Esophagus muscularis mucosa (tissue), 4 donors: ENCODE results near the gene PHC3. TPM values are rescaled to one million over a fixed set of nuclear protein-coding genes. Genes with fewer than 3 reads are reported as not detected.

Experiments
- DNase-seq: peaks from one replicate; pipeline ENCODE4 v3.0.0-alpha.2; 2017; ENCODE audit errors: extremely low spot score
- H3K27ac ChIP-seq, 4 donors: fragments of 200-600 bp; sonication (generic); replicated peaks in 1 of 4; 1 replicate in 3 of 4; 2 replicates in 1 of 4; pipeline ENCODE4 v1.5.1; 2016 to 2019; ENCODE audit warnings: mild to moderate bottlenecking in 1 of 4
- H3K27me3 ChIP-seq, 4 donors: fragments of 200-600 bp; sonication (generic); one replicate each; pipeline versions ENCODE4 v1.5.1 to v1.6.0; 2016 to 2019
- H3K36me3 ChIP-seq, 4 donors: fragments of 200-600 bp; sonication (generic); one replicate each; pipeline ENCODE4 v1.5.1; 2016 to 2019
- H3K4me1 ChIP-seq, 4 donors: fragments of 200-600 bp; sonication (generic); one replicate each; pipeline ENCODE4 v1.5.1; 2016 to 2019
- H3K4me3 ChIP-seq, 4 donors: fragments of 200-600 bp; sonication (generic); 1 replicate in 2 of 4; 2 replicates in 2 of 4; pipeline ENCODE4 v1.5.1; 2016 to 2019; ENCODE audit warnings: mild to moderate bottlenecking in 4 of 4, moderate library complexity in 1 of 4
- H3K9me3 ChIP-seq, 4 donors: fragments of 200-600 bp; sonication (generic); 1 replicate in 3 of 4; 2 replicates in 1 of 4; pipeline ENCODE4 v1.5.1; 2016 to 2019
- EP300 ChIP-seq: sonication (generic); formaldehyde crosslinking; IDR thresholded peaks from one replicate; pipeline ENCODE4 v1.6.1; 2017; ENCODE audit warnings: antibody characterized with exemption
- POLR2A ChIP-seq: fragments of 450-650 bp; IDR thresholded peaks from one replicate; pipeline ENCODE4 v1.6.1; 2017; ENCODE audit warnings: antibody characterized with exemption, moderate library complexity, mild to moderate bottlenecking, low read depth
- POLR2AphosphoS5 ChIP-seq, 2 donors: sonication (generic); formaldehyde crosslinking; IDR thresholded peaks; one replicate each; pipeline ENCODE4 v1.6.1; 2017; ENCODE audit warnings: antibody characterized with exemption in 2 of 2
- WGBS: methylation state at CpG from one replicate; pipeline ENCODE4 v1.1.5; 2018; 5-methylcytosine and 5-hydroxymethylcytosine counted together
- intact Hi-C: fragments of 100-400 bp; cut with DNase I; formaldehyde crosslinking; loops from one replicate; pipeline ENCODE4 v1.15.1; 2023
- total RNA-seq, 4 donors: library from RNA; depleted of rRNA; stranded (reverse); fragments of >200 nt; gene quantifications; one replicate each; pipeline versions ENCODE4 v1.1.0 to v1.2.1, GENCODE V29; 2016
- TF ChIP-seq, protein P1 (sequence below), 3 experiments: fragments of 200-600 bp in 2 of 3; fragments of 450-650 bp in 1 of 3; sonication (generic) in 2 of 3; IDR thresholded peaks; one replicate each; pipeline ENCODE4 v1.5.1; 2017 to 2019; ENCODE audit warnings: antibody characterized with exemption in 3 of 3, mild to moderate bottlenecking in 2 of 3, moderate library complexity in 1 of 3

The PHC3 gene
- total RNA-seq, 4 donors from 2014 or later: 53.7 to 83.1 (median 70.8) TPM

GRCh38 chr3:170054204-170054603, 127.3 kb downstream of the PHC3 start:
- H3K4me3 ChIP-seq: no peak overlapping the region
- TF ChIP-seq EP300: no peak
- H3K9me3 ChIP-seq: no peaks in the 10 kb centered on the region
- intact Hi-C loops: no loop called here
- H3K4me1 ChIP-seq: peaks cover 0 to 4% (median 0%) of the 10 kb centered on the region in 4 donors
- no peaks in the 10 kb centered on the region for H3K27me3 ChIP-seq
- H3K36me3 ChIP-seq: no peaks in the 10 kb centered on the region
- no peak overlapping the region for H3K27ac ChIP-seq
- no peak for DNase-seq
- 95% methylated on average over 1 of the region's 1 CpG for WGBS

GRCh38 chr3:170052398-170052797, 129.1 kb downstream of the PHC3 start:
- H3K4me3 ChIP-seq: no peak overlapping the region
- H3K27me3 ChIP-seq: no peaks in the 10 kb centered on the region
- peaks cover 0 to 4% (median 0%) of the 10 kb centered on the region in 4 donors for H3K4me1 ChIP-seq
- no peak for DNase-seq
- H3K27ac ChIP-seq: no peak overlapping the region
- intact Hi-C loops: no loop called here
- TF ChIP-seq POLR2A: no peak
- TF ChIP-seq POLR2AphosphoS5 (IDR thresholded peaks at IDR 0.05): no peak
- TF ChIP-seq, protein P1, sequence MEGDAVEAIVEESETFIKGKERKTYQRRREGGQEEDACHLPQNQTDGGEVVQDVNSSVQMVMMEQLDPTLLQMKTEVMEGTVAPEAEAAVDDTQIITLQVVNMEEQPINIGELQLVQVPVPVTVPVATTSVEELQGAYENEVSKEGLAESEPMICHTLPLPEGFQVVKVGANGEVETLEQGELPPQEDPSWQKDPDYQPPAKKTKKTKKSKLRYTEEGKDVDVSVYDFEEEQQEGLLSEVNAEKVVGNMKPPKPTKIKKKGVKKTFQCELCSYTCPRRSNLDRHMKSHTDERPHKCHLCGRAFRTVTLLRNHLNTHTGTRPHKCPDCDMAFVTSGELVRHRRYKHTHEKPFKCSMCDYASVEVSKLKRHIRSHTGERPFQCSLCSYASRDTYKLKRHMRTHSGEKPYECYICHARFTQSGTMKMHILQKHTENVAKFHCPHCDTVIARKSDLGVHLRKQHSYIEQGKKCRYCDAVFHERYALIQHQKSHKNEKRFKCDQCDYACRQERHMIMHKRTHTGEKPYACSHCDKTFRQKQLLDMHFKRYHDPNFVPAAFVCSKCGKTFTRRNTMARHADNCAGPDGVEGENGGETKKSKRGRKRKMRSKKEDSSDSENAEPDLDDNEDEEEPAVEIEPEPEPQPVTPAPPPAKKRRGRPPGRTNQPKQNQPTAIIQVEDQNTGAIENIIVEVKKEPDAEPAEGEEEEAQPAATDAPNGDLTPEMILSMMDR (IDR thresholded peaks at IDR 0.05): no peak
- no peak for TF ChIP-seq EP300
- no peaks in the 10 kb centered on the region for H3K36me3 ChIP-seq
- no peaks in the 10 kb centered on the region for H3K9me3 ChIP-seq

DNA sequence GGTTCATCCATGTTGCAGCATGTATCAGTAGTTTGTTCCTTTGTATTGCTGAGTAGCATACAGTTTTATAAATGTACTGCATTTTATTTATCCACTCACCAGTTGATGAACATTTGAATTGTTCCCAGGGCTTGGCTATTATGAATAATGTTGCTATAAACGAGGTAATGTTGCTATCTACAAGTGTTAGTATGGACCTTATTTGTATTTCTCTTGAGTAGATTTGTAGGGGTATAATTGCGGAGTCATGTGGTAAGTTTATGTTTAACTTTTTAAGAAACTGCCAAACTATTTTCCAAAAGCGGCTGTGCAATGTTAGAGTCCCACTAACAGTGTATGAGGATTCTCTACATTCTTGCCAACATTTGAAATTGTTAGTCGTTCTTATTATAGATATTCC, 130.8 kb downstream of the PHC3 start:
- DNase-seq: no peak
- Histone ChIP-seq H3K4me1 (peaks cover 0 to 4% (median 0%) of the 10 kb centered on the region in 4 donors), H3K9me3 (no peaks in the 10 kb centered on the region), H3K4me3 (no peak overlapping the region), H3K27me3 (no peaks in the 10 kb centered on the region), H3K27ac (no peak overlapping the region), H3K36me3 (no peaks in the 10 kb centered on the region)
- WGBS: 85% methylated on average over 4 of the region's 4 CpGs
- TF ChIP-seq POLR2A: no peak
- TF ChIP-seq, protein P1 (IDR thresholded peaks at IDR 0.05): no peak
- intact Hi-C loops: no loop called here

- intact Hi-C loops: no loop called here
- Histone ChIP-seq H3K36me3 (no peaks in the 10 kb centered on the region), H3K4me3 (no peak overlapping the region), H3K27ac (no peak overlapping the region), H3K4me1 (peaks cover 0 to 4% (median 0%) of the 10 kb centered on the region in 4 donors), H3K9me3 (no peaks in the 10 kb centered on the region), H3K27me3 (peaks cover 0 to 3% (median 0%) of the 10 kb centered on the region in 4 donors)
- DNase-seq: no peak
- TF ChIP-seq, protein P1 (IDR thresholded peaks at IDR 0.05): no peak
- TF ChIP-seq EP300 (no peak), POLR2AphosphoS5 (IDR thresholded peaks at IDR 0.05) (peak in 1 of 2 donors; percentile 9), POLR2A (no peak)
- WGBS: 70% methylated on average over 7 of the region's 10 CpGs
Measured at GRCh38 chr3:170049146-170050000, 132.2 kb downstream of the PHC3 start.

- 90% methylated on average over 3 of the region's 3 CpGs for WGBS
- Histone ChIP-seq H3K9me3 (no peaks in the 10 kb centered on the region), H3K36me3 (no peaks in the 10 kb centered on the region), H3K27ac (no peak overlapping the region), H3K27me3 (peaks cover 0 to 24% (median 0%) of the 10 kb centered on the region in 4 donors), H3K4me3 (no peak overlapping the region), H3K4me1 (peaks cover 0 to 4% (median 0%) of the 10 kb centered on the region in 4 donors)
- no peak for DNase-seq
- intact Hi-C loops: no loop called here
- TF ChIP-seq, protein P1 (IDR thresholded peaks at IDR 0.05): no peak
- TF ChIP-seq EP300: no peak
- no peak for TF ChIP-seq POLR2A
- TF ChIP-seq POLR2AphosphoS5 (IDR thresholded peaks at IDR 0.05): no peak
Measured at GRCh38 chr3:170047133-170047404, 134.5 kb downstream of the PHC3 start.
